Hematopoietic multipotent progenitor cell treated with erythropoietin and hydrocortisone succinate and interleukin-3 and kit ligand, for 15 days (in vitro differentiated cells): ENCODE data around the gene MAGEA4.

Experiments
- DNase-seq: peaks from one replicate; pipeline ENCODE4 v3.0.0-alpha.2; 2015; ENCODE audit warnings: low spot score

MAGEA4 gene

GRCh38 chrX:151923648-151924047 is 11.0 kb downstream of the MAGEA4 start:
- DNase-seq: no peak

GRCh38 chrX:151929126-151929525 is 16.4 kb downstream of the MAGEA4 start:
- DNase-seq: no peak

- no peak for DNase-seq
Observed at GRCh38 chrX:151935358-151935757, 22.7 kb downstream of the MAGEA4 start.

GRCh38 chrX:151938172-151938571 is 25.5 kb downstream of the MAGEA4 start:
- no peak for DNase-seq

GRCh38 chrX:151954730-151955129 is 42.0 kb downstream of the MAGEA4 start:
- no peak for DNase-seq

- no peak for DNase-seq
Observed at GRCh38 chrX:151958101-151958500, 45.4 kb downstream of the MAGEA4 start.

GRCh38 chrX:151962034-151962433 is 49.3 kb downstream of the MAGEA4 start:
- no peak for DNase-seq

GRCh38 chrX:151966236-151966635 is 53.5 kb downstream of the MAGEA4 start:
- DNase-seq: no peak

- DNase-seq: no peak
Observed at GRCh38 chrX:151970027-151970426, 57.3 kb downstream of the MAGEA4 start.

- DNase-seq: no peak
Observed at GRCh38 chrX:151970661-151971060, 58.0 kb downstream of the MAGEA4 start.

- DNase-seq: no peak
Observed at GRCh38 chrX:151973060-151973661, 60.5 kb downstream of the MAGEA4 start.

- DNase-seq: no peak
Observed at GRCh38 chrX:151973851-151974335, 61.2 kb downstream of the MAGEA4 start.
